ENCODE results near the gene ORC2. TPM values are rescaled to one million over a fixed set of nuclear protein-coding genes. Genes with fewer than 3 reads are reported as not detected.

Gene ORC2
- total RNA-seq, 4 donors from 2014 or later: 3.5 to 53.3 (median 22.6) TPM

DNA sequence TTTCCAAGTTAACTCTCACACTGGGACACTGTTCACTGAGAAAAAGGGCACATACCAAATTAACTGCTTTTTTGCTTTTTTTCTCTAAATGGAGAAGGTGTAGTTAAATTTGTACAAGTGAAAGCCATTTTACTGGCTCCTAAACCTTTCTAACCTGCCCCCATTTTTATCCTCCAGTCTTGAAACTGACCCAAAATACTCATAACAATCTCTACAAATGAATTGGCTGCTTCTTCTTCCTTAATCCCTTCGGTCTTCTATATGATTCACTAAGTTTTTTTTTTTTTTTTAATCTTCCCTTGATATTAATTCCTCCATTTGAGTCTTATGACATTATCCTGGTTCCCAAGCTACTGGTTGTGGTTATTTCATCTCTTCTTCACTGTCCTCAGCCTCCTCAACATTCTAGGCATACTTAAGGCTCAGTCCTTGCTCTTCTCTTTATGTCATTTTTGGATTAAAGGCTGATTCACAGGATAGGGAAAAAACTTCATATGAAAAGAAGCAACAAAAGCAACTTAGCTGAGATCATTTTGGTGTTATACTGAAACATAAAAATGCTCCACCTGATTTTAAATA is 19.8 kb downstream of the ORC2 start:
- intact Hi-C loops (cut with DNase I; ENCODE audit: low total_unique reads): no loop called here
- TF ChIP-seq POLR2A (IDR thresholded peaks at IDR 0.05): no peak
- TF ChIP-seq, protein P1, sequence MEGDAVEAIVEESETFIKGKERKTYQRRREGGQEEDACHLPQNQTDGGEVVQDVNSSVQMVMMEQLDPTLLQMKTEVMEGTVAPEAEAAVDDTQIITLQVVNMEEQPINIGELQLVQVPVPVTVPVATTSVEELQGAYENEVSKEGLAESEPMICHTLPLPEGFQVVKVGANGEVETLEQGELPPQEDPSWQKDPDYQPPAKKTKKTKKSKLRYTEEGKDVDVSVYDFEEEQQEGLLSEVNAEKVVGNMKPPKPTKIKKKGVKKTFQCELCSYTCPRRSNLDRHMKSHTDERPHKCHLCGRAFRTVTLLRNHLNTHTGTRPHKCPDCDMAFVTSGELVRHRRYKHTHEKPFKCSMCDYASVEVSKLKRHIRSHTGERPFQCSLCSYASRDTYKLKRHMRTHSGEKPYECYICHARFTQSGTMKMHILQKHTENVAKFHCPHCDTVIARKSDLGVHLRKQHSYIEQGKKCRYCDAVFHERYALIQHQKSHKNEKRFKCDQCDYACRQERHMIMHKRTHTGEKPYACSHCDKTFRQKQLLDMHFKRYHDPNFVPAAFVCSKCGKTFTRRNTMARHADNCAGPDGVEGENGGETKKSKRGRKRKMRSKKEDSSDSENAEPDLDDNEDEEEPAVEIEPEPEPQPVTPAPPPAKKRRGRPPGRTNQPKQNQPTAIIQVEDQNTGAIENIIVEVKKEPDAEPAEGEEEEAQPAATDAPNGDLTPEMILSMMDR (IDR thresholded peaks at IDR 0.05): no peak

GRCh38 chr2:200939832-200940231 is 23.6 kb downstream of the ORC2 start:
- Histone ChIP-seq H3K4me1 (no peaks in the 10 kb centered on the region), H3K36me3 (no peaks in the 10 kb centered on the region)
- intact Hi-C loops (cut with DNase I; ENCODE audit: low total_unique reads): no loop called here

More for the DNA sequence above, 19.8 kb downstream of the ORC2 start:
- Histone ChIP-seq H3K9me3 (no peaks in the 10 kb centered on the region), H3K4me1 (no peaks in the 10 kb centered on the region), H3K27me3 (no peaks in the 10 kb centered on the region), H3K4me3 (no peak overlapping the region), H3K27ac (no peak overlapping the region), H3K36me3 (no peaks in the 10 kb centered on the region)
- no peak for DNase-seq

DNA sequence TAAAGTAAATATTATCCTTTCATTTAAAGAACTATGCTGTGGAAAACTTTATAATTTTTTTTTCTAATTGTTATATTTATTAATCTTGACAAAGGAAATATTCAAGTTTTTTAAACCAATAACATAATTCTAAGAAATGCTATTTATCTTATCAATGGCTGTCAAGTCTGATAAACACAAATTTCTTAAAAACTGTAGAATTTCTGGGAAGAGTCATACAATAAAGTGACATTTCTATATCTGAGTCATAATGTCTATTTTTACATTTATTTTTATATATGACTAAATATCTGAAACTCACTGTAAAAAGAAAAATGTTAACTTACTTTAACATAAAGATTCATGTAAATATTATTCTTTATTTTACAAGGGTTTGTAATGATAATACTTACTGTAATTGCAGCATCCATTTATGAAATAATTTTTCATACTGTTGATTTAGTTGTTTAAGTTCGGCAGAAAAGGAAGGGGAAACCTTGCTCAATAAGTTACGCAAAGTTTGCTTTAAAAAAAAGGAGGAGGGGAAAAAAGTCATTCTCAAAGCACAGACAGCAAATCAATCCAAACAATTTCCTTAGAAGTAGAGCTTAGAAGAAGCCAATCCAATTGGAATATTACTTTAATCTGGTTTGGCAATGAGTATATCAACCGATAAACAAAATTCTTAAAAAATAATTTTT is 32.4 kb downstream of the ORC2 start:
- Histone ChIP-seq H3K4me1 (no peaks in the 10 kb centered on the region), H3K36me3 (no peaks in the 10 kb centered on the region), H3K27ac (no peak overlapping the region), H3K9me3 (no peaks in the 10 kb centered on the region), H3K27me3 (no peaks in the 10 kb centered on the region), H3K4me3 (no peak overlapping the region)
- intact Hi-C loops (cut with DNase I; ENCODE audit: low total_unique reads): no loop called here
- no peak for TF ChIP-seq POLR2A (IDR thresholded peaks at IDR 0.05)
- TF ChIP-seq, protein P1 (IDR thresholded peaks at IDR 0.05): no peak
- DNase-seq: no peak

More at GRCh38 chr2:200939832-200940231, 23.6 kb downstream of the ORC2 start:
- Histone ChIP-seq H3K27me3 (no peaks in the 10 kb centered on the region), H3K9me3 (no peaks in the 10 kb centered on the region), H3K27ac (no peak overlapping the region), H3K4me3 (no peak overlapping the region)
- DNase-seq: no peak
- TF ChIP-seq, protein P1 (IDR thresholded peaks at IDR 0.05): no peak

DNA sequence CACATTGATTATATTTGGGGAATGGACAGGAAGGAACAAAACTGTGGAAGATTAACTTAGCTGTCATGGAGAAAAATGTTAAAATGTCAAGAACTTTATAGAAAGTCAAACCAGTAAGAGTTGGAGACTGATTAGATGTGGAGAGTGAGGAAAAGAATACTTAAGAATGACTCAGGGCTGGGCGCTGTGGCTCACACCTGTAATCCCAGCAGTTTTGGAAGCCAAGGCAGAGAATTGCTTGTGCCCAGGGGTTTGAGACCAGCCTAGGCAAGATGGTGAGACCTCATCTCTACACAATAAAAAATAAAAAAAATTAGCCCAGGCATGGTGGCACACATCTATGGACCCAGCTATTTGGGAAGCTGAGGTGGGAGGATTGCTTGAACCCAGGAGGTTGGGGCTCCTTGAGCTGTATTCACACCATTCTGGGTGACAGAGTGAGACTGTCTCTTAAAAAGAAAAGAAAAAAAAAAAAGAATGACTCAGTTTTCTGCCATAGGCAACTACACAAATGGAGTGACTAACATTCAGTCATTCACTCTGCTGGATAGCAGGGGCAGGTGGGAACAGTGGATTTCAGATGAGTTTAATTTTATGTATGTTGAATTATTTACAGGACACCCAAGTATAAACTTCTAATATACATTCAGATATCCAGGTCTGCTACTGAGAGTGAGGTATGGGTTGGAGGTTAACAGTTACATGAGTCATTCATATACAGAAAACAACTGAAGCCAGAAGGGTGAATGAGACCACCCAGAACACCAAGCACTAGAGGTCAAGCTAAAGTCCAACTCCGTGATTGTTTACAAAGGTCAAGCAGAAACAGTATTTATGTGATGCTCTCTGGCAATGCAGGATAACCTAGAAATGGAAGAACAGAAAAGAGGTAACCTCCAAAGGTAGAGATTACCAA is 33.9 kb downstream of the ORC2 start:
- Histone ChIP-seq H3K36me3 (no peaks in the 10 kb centered on the region), H3K27ac (no peak overlapping the region), H3K9me3 (no peaks in the 10 kb centered on the region), H3K4me3 (no peak overlapping the region), H3K27me3 (no peaks in the 10 kb centered on the region), H3K4me1 (no peaks in the 10 kb centered on the region)
- no peak for DNase-seq
- intact Hi-C loops (cut with DNase I; ENCODE audit: low total_unique reads): no loop called here
- TF ChIP-seq, protein P1 (IDR thresholded peaks at IDR 0.05): no peak
- TF ChIP-seq POLR2A (IDR thresholded peaks at IDR 0.05): no peak

- H3K36me3 ChIP-seq: no peaks in the 10 kb centered on the region
Observed at GRCh38 chr2:200922439-200922838, 41.0 kb downstream of the ORC2 start.

More at GRCh38 chr2:200922439-200922838, 41.0 kb downstream of the ORC2 start:
- Histone ChIP-seq H3K4me1 (no peaks in the 10 kb centered on the region), H3K27ac (no peak overlapping the region), H3K27me3 (no peaks in the 10 kb centered on the region), H3K4me3 (no peak overlapping the region), H3K9me3 (no peaks in the 10 kb centered on the region)
- DNase-seq: no peak
- intact Hi-C loops (cut with DNase I; ENCODE audit: low total_unique reads): no loop called here
- no peak for TF ChIP-seq POLR2A (IDR thresholded peaks at IDR 0.05)
- TF ChIP-seq, protein P1 (IDR thresholded peaks at IDR 0.05): no peak
